HL-60 (cell line): ENCODE results near the gene XPNPEP3.

Source experiments
- DNase-seq, 2 experiments: peaks; one replicate each; pipeline ENCODE4 v3.0.0-alpha.2; 2010 to 2020; ENCODE audit warnings: low read depth in 1 of 2, low spot score in 1 of 2
- H3K27ac ChIP-seq: fragments of 250-450 bp; sonication (Bioruptor Pico); replicated peaks from 2 replicates; pipeline ENCODE4 v1.5.1; 2020; ENCODE audit warnings: mild to moderate bottlenecking, moderate library complexity
- H3K27me3 ChIP-seq: fragments of 250-450 bp; sonication (Bioruptor Pico); 2 replicates; pipeline ENCODE4 v1.5.1; 2021; ENCODE audit warnings: mild to moderate bottlenecking, moderate library complexity; ENCODE audit not compliant: insufficient read depth, poor library complexity, severe bottlenecking
- H3K4me3 ChIP-seq: replicated peaks from 2 replicates; pipeline ENCODE4 v1.5.1; 2011; ENCODE audit warnings: mild to moderate bottlenecking, control low read depth, low read length; ENCODE audit not compliant: insufficient read depth
- CTCF ChIP-seq: IDR thresholded peaks from one replicate; pipeline ENCODE4 v1.5.1; 2011; ENCODE audit warnings: low read length, control low read depth, inconsistent platforms; ENCODE audit not compliant: insufficient read depth
- GABPA ChIP-seq: IDR thresholded peaks from 2 replicates; pipeline ENCODE4 v1.6.1; 2012; ENCODE audit warnings: low read depth
- POLR2AphosphoS5 ChIP-seq: IDR thresholded peaks from 2 replicates; pipeline ENCODE4 v1.6.1; 2012; ENCODE audit warnings: low read depth
- REST ChIP-seq: IDR thresholded peaks from 2 replicates; pipeline ENCODE4 v1.6.1; 2012; ENCODE audit warnings: low read depth; ENCODE audit not compliant: insufficient replicate concordance
- SPI1 ChIP-seq: IDR thresholded peaks from 2 replicates; pipeline ENCODE4 v1.6.1; 2012; ENCODE audit warnings: low read depth, mild to moderate bottlenecking, borderline replicate concordance

Gene XPNPEP3

GRCh38 chr22:40829131-40829530, 27.8 kb upstream of the XPNPEP3 start:
- Histone ChIP-seq H3K27ac (no peak overlapping the region), H3K27me3 (no peaks in the 10 kb centered on the region), H3K4me3 (no peak overlapping the region)
- no peak for DNase-seq
- TF ChIP-seq SPI1 (no peak), POLR2AphosphoS5 (no peak), REST (no peak), CTCF (no peak), GABPA (no peak)

GRCh38 chr22:40834619-40835018, 22.3 kb upstream of the XPNPEP3 start:
- Histone ChIP-seq H3K27ac (no peak overlapping the region), H3K27me3 (no peaks in the 10 kb centered on the region), H3K4me3 (no peak overlapping the region)
- DNase-seq = no peak
- TF ChIP-seq REST = no peak
- TF ChIP-seq CTCF = no peak
- TF ChIP-seq POLR2AphosphoS5 = no peak
- no peak for TF ChIP-seq GABPA
- no peak for TF ChIP-seq SPI1

- no peak overlapping the region for H3K27ac ChIP-seq
- H3K4me3 ChIP-seq = no peak overlapping the region
- no peaks in the 10 kb centered on the region for H3K27me3 ChIP-seq
- DNase-seq = no peak
- TF ChIP-seq SPI1 (no peak), CTCF (no peak), GABPA (no peak), POLR2AphosphoS5 (no peak), REST (no peak)
These were observed 18.5 kb upstream of the XPNPEP3 start for GRCh38 chr22:40838486-40838885.
